Epithelial cell of esophagus (primary cell): ENCODE data around the gene SLC66A2.

Experiments
- DNase-seq: peaks from one replicate; pipeline ENCODE4 v3.0.0; 2010; ENCODE audit warnings: low read depth
- H3K4me3 ChIP-seq: 2 replicates; pipeline ENCODE4 v1.5.1; 2011; ENCODE audit warnings: mild to moderate bottlenecking, low read length, control low read depth
- TF ChIP-seq, protein P1 (sequence below): IDR thresholded peaks from 2 replicates; pipeline ENCODE4 v1.5.1; 2011; ENCODE audit warnings: low read depth, mild to moderate bottlenecking, low read length, control low read depth, inconsistent platforms; ENCODE audit not compliant: insufficient read depth; ENCODE audit errors: missing control alignments

Gene SLC66A2

DNA sequence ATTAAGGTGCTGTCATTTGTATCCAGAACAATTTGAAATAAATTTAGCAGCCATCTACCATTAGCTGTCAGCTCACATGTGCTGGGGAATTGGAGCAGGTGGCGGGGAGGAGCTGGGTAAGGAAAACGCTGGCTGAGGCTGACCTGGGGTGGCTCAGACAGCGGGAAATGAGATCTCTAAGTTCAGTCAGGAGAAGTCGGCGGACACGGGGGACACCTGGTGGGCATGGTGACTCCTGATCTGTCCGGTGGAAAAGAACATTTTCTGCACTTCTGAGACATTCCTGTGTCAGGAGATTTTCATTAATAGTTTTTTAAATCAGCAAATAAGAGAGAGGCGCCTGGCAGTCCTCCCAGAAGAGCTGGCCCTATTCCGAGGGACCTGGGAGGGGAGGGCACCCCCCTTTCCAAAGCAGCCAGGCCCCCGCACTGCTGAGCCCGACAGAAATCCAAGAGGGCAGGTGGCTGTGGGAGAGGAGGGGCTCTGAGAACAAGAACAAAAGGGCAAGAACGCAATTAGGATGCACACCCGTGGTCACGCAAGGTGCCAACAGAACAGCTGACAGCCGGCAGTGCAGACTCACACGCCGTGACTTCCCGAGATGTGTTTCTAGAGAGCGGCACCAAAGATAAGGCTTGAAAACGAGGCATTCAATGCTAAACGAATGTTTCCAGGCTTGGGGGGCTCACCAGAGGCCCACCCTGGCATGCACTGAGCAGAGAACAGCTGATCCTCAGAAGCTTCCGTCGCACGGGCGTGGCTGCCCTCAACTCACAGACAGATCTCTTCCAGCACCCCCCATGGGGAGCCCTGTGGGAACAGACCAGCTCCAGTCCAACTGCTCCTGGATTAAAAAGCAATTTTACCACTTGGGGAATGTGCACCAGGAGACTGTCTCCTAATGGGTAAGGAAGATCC is 26.4 kb downstream of the SLC66A2 start:
- no peak overlapping the region for H3K4me3 ChIP-seq
- no peak for DNase-seq
- TF ChIP-seq, protein P1, sequence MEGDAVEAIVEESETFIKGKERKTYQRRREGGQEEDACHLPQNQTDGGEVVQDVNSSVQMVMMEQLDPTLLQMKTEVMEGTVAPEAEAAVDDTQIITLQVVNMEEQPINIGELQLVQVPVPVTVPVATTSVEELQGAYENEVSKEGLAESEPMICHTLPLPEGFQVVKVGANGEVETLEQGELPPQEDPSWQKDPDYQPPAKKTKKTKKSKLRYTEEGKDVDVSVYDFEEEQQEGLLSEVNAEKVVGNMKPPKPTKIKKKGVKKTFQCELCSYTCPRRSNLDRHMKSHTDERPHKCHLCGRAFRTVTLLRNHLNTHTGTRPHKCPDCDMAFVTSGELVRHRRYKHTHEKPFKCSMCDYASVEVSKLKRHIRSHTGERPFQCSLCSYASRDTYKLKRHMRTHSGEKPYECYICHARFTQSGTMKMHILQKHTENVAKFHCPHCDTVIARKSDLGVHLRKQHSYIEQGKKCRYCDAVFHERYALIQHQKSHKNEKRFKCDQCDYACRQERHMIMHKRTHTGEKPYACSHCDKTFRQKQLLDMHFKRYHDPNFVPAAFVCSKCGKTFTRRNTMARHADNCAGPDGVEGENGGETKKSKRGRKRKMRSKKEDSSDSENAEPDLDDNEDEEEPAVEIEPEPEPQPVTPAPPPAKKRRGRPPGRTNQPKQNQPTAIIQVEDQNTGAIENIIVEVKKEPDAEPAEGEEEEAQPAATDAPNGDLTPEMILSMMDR: no peak

DNA sequence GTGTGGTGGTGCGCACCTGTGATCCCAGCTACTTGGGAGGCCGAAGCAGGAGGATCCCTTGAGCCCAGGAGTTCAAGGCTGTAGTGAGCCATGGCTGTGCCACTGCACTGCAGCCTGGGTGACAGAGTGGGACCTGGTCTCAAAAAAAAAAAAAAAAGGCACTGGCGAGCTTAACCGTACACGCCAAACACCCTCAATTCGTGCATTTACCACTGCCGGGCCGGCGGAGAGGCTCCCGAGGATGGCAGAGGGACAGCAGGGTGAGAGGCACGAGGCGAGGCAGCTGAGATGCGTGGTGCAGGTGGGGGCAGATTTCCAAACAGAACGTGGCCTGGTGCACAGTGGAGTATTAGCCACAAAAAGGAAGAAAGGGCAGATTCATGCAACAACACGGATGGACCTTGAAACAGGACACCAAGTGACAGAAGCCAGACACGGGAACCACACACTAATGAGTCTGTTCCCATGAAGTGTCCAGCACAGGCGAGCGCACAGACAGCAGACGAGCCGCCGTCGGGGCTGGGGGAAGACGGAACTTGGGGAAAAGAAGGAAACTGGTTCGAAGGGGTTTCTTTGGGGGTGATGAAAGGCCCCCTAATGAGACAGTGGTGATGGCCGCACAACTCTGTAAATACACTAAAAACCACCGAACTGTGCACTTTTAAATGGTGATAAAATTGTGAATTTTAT is 27.4 kb downstream of the SLC66A2 start:
- TF ChIP-seq, protein P1: no peak
- DNase-seq: no peak
- no peak overlapping the region for H3K4me3 ChIP-seq

DNA sequence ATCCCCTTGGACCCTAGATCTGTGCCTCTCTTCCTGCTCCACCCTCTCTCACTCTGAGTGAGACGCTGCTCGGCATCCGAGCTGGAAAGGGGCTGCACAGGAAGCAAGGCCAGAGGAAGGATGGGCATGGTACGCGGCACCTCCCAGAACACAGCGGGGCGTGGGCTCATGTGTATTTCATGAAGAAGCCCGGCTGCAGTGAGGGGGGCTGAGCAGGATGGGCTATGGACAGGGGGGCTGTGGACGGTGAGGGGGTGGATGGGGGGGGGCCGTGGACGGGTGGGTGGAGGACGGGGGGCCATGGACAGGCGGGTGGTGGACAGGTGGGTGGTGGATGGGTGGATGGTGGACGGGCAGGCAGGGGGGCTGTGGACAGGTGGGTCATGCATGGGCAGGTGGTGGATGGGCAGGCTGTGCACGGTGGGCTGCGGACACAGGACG is 28.5 kb downstream of the SLC66A2 start:
- DNase-seq: no peak
- H3K4me3 ChIP-seq: no peak overlapping the region
- TF ChIP-seq, protein P1: no peak

DNA sequence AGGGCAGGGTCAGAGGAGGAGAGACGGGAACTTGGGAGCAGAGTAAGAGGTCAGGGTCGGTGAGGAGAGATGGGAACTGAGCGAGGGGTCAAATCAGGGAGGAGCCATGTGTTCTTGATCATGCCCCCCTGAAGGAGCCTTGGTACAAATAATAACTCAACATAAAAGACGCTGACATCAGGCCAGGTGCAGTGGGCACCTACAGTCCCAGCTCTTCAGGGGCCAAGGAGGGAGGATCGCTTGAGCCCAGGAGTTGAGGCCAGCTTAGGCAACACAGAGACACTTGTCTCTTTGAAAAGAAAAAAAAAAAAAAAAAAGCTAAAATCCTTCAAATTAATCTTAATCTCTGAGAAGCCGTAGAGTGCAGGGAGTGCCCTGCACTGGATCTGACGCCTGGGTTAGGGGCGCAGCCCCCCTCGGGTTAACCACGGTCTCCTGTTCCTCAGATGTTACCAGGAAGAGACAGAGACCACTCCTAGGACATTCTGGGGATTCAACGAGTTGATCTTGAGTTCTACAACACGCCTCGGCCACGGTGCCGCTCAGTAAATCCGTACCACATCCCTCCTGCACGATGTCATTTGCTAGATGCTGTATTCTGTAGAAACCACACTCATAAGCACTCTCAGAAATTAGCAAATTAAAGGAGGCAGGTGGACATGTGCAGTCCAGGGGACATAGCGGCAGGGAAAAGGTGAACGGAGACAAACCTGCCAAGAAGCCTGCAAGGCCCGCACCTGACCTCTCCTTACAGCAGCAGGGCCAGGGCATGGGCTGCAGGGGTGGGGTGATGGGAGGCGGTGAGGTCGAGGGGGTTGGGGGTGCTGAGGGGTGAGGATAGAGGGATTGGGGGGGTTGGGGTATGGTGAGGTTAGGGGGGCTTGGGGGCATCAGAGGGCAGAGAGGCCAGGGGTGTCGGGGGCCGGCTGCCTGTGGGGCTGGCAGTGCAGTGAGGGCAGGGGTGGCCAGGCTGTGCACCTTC is 29.2 kb downstream of the SLC66A2 start:
- TF ChIP-seq, protein P1: no peak
- no peak overlapping the region for H3K4me3 ChIP-seq
- no peak for DNase-seq

DNA sequence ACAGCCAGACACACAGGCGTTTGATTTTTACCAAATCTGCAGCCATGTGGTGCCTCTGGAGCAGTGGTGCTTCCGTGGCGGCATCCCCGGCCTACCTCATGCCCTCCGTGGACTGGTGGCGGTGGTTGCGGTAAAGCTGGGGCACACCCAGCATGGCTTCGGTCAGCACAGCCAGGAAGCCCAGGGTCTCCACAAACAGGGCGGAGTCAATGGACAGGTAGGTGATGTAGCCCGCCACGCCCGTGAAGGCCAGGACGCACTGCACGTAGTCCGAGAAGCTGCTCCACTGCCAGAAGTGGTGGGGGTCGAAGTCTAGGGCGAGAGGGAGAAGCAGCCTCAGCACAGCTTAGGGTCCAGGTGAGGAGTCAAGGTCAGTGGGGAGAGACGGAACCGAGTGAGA is 32.4 kb downstream of the SLC66A2 start:
- TF ChIP-seq, protein P1: no peak
- no peak overlapping the region for H3K4me3 ChIP-seq
- DNase-seq: no peak

DNA sequence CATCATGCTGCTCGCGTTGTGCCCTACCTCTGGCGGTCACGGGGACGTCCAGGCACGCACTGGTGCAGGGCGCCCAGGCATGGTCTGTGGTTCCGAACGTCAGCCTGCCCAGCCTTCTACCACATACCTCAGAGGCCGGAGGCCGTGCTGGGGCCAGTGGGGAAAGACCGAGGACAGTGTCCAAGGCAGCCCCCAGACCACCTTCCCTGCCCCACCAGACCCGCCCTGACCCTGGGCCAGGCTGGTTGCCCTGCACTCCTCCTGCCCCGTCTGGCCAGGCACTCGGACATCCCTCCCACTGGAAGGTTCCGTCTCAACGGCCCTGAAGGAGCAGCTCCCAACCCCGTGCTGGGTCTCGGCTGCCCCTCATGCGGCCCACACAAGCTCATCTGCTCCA is 32.8 kb downstream of the SLC66A2 start:
- DNase-seq: no peak
- H3K4me3 ChIP-seq: no peak overlapping the region
- TF ChIP-seq, protein P1: no peak
